Peyer's patch (tissue), 4 donors: Measurements from ENCODE around the gene KCNN4. TPM values are rescaled to one million over a fixed set of nuclear protein-coding genes. Genes with fewer than 3 reads are reported as not detected.
"Not testable (repeated sequence)": the region's sequence is repeated elsewhere in the genome, so short reads cannot be mapped to it uniquely, and the experiment has no call there.

ENCODE experiments used
- DNase-seq, 3 donors: peaks; one replicate each; pipeline ENCODE4 v3.0.0-alpha.2; 2017 to 2019
- H3K27ac ChIP-seq, 4 donors: fragments of 200-600 bp; sonication (generic); one replicate each; pipeline ENCODE4 v1.5.1; 2016 to 2019
- H3K27me3 ChIP-seq, 2 donors: fragments of 200-600 bp; sonication (generic); one replicate each; pipeline ENCODE4 v1.5.1; 2019
- H3K36me3 ChIP-seq, 3 donors: fragments of 200-600 bp; sonication (generic); one replicate each; pipeline ENCODE4 v1.5.1; 2016 to 2019
- H3K4me1 ChIP-seq, 4 donors: fragments of 200-600 bp; sonication (generic); one replicate each; pipeline ENCODE4 v1.5.1; 2016 to 2019
- H3K4me3 ChIP-seq, 4 donors: fragments of 200-600 bp; sonication (generic); 1 replicate in 3 of 4; 2 replicates in 1 of 4; pipeline ENCODE4 v1.5.1; 2016 to 2019; ENCODE audit warnings: mild to moderate bottlenecking in 1 of 4
- H3K9me3 ChIP-seq, 4 donors: fragments of 200-600 bp; sonication (generic); one replicate each; pipeline ENCODE4 v1.5.1; 2016 to 2019; ENCODE audit warnings: mild to moderate bottlenecking in 1 of 4
- POLR2A ChIP-seq, 2 donors: fragments of 450-650 bp; IDR thresholded peaks; one replicate each; pipeline ENCODE4 v1.5.1; 2017; ENCODE audit warnings: antibody characterized with exemption in 2 of 2, mild to moderate bottlenecking in 2 of 2, moderate library complexity in 2 of 2
- total RNA-seq, 4 donors: library from RNA; depleted of rRNA; stranded (reverse); fragments of >200 nt; gene quantifications; one replicate each; pipeline ENCODE4 v1.1.0, GENCODE V29; 2016
- TF ChIP-seq, protein P1 (sequence below), 6 experiments: fragments of 450-650 bp in 4 of 6; fragments of 200-600 bp in 2 of 6; sonication (generic) in 1 of 6; IDR thresholded peaks; one replicate each; pipeline ENCODE4 v1.5.1; 2017 to 2019; ENCODE audit warnings: antibody characterized with exemption in 6 of 6, mild to moderate bottlenecking in 3 of 6, moderate library complexity in 1 of 6

Gene KCNN4
- 10 to 100 TPM in 3 of 4 donors, 1 to 10 TPM in 1; 5.1 to 54.5 (median 33.1) TPM for total RNA-seq

DNA sequence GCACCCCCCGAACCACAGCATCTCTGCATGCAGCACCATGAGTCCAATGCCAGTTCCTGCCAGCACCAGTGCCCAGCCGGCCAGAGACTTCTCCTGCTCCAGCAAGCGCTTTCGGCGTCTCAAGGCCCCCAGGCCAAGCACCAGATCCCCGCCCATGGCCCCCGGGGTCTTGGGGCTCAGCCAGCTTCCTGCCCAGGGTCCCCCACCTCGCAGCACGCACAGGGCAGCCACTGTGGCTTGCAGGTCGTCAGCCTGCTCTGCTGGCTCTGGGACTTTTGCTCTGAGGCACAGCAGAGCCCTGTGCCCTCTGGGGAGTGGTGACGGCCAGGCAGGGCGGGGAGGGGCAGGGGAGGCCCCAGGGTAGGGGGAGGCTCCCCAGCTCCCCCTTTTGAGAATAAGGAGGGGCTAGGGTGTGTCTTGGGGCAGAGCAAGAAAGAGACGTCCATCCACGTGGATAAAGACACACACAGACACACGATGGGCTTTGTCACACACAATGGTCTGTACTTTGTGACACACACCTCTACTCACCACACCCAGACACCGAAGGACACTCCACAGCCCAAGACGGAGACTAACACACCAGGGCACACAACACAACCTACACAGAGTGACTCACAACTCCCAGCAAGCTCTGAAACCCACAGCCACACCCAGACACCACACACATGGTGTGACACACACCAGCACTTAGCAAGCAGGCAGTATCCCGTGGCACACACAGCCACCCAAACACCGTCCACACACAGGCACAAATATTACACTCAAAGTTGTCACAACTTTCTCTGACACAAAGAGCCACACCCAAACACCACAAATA is at the start of gene KCNN4:
Gene KCNN4, minus strand, starts transcription at position 268 of the 820 bp plus-strand sequence. Its CDS starts 112 bp downstream, at position 156.
- no peaks in the 10 kb centered on the region for H3K9me3 ChIP-seq
- TF ChIP-seq, protein P1, sequence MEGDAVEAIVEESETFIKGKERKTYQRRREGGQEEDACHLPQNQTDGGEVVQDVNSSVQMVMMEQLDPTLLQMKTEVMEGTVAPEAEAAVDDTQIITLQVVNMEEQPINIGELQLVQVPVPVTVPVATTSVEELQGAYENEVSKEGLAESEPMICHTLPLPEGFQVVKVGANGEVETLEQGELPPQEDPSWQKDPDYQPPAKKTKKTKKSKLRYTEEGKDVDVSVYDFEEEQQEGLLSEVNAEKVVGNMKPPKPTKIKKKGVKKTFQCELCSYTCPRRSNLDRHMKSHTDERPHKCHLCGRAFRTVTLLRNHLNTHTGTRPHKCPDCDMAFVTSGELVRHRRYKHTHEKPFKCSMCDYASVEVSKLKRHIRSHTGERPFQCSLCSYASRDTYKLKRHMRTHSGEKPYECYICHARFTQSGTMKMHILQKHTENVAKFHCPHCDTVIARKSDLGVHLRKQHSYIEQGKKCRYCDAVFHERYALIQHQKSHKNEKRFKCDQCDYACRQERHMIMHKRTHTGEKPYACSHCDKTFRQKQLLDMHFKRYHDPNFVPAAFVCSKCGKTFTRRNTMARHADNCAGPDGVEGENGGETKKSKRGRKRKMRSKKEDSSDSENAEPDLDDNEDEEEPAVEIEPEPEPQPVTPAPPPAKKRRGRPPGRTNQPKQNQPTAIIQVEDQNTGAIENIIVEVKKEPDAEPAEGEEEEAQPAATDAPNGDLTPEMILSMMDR (IDR thresholded peaks at IDR 0.05), result no peak
- TF ChIP-seq POLR2A (IDR thresholded peaks at IDR 0.05), result peak; percentile 46 to 84
- peak within 1 kb of the TSS; percentile 42 to 56 (median 48) for H3K4me3 ChIP-seq
- H3K4me1 ChIP-seq, result peaks cover 4 to 61% (median 19%) of the 10 kb centered on the region in 4 donors
- H3K27ac ChIP-seq, result peak within 1 kb of the TSS; percentile 70 to 93 (median 80)
- peak; percentile 80 to 88 (median 86) for DNase-seq
- no peaks in the 10 kb centered on the region for H3K36me3 ChIP-seq
- no peaks in the 10 kb centered on the region for H3K27me3 ChIP-seq

DNA sequence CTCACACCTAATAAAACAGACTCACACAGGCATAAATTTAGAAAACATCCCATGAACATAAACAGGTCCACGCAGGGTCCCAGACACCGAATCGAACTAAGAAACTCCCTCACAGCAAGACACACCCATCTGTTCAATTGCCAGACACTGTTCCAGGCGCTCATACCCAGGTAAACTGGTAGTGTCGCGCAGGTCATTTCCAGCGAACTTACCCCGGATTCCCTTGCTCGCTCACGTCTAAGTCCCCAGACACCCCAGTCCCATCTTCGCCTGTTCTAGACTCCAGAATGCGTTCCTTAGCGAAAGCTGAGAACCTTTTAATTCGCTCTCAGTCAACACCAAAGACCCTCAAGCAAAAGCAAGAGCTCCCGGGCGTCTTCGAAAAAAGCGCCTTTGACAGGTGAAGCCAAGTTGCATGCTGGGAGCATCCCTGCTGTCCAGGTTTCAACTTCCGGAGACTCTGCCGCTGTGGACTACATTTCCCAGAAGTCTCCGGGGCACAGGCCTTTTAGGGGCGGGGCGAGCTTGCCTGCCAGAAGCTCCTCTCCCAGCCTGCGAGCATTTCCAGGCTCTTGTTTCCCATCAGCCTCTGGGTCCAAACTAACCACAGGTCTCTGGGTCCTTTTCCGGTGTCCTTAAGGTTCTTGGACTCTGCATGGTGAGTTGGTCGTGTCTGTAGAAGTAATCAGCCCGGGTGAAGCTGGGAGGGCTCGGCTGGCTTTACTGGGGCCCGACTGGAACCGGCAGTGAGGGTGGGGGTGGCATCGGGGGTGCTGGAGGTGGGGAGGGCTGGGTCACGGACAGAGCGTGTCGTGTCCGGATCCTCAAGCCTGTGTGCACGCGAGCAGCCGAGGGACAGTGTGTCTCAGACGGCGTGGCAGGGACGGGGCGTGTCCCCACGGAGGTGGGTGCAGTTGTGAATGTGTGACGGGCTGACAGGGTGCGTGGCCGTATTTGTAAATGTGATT is 46.3 kb upstream of the KCNN4 start, which contains the start of gene ZNF283:
Gene ZNF283, plus strand, starts transcription at position 535 of the 968 bp plus-strand sequence. CDS start 6,184 bp downstream, outside the sequence.
- peaks cover 0 to 2% (median 0%) of the 10 kb centered on the region in 4 donors for H3K9me3 ChIP-seq
- no peak for TF ChIP-seq POLR2A (IDR thresholded peaks at IDR 0.05)
- TF ChIP-seq, protein P1 (IDR thresholded peaks at IDR 0.05), result no peak
- peaks cover 0 to 36% (median 0%) of the 10 kb centered on the region in 3 donors for H3K36me3 ChIP-seq
- H3K27me3 ChIP-seq, result no peaks in the 10 kb centered on the region
- peak within 1 kb of the TSS; percentile 53 to 82 (median 66) for H3K4me3 ChIP-seq
- peak; percentile 86 to 96 (median 91) for DNase-seq
- peak within 1 kb of the TSS; percentile 28 to 79 (median 69) for H3K27ac ChIP-seq
- peaks cover 0 to 4% (median 2%) of the 10 kb centered on the region in 4 donors for H3K4me1 ChIP-seq

DNA sequence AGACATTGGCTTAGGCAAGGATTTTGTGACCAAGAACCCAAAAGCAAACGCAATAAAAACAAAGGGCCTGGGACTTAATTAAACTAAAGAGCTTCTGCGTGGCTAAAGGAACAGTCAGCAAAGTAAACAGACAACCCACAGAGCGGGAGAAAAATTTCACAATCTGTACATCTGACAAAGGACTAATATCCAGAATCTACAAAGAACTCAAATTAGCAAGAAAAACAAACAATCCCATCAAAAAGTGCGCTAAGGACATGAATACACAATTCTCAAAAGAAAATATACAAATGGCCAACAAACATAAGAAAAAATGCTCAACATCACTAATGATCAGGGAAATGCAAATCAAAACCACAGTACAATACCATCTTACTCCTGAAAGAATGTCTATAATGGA is 43.8 kb upstream of the KCNN4 start:
- Histone ChIP-seq H3K4me1 (peaks cover 0 to 11% (median 2%) of the 10 kb centered on the region in 4 donors), H3K36me3 (peaks cover 0 to 11% (median 0%) of the 10 kb centered on the region in 3 donors)
- not testable (repeated sequence) for H3K27me3 ChIP-seq, H3K4me3 ChIP-seq, H3K27ac ChIP-seq, DNase-seq, H3K9me3 ChIP-seq

DNA sequence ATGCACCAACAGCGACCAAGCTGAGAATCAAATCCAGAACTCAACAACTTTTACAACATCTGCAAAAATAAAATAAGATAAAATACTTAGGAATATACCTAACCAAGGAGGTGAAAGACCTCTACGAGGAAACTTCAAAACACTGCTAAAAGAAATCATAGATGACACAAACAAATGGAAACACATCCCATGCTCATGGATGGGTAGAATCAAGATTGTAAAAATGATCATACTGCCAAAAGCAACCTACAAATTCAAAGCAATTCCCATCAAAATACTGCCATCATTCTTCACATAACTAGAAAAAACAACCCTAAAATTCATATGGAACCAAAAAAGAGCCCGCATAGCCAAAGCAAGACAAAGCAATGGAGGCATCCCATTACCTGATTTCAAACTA is 43.1 kb upstream of the KCNN4 start:
- not testable (repeated sequence) for H3K4me3 ChIP-seq, H3K9me3 ChIP-seq, H3K27me3 ChIP-seq, H3K36me3 ChIP-seq, H3K27ac ChIP-seq, DNase-seq
- H3K4me1 ChIP-seq, result peaks cover 0 to 11% (median 2%) of the 10 kb centered on the region in 4 donors

DNA sequence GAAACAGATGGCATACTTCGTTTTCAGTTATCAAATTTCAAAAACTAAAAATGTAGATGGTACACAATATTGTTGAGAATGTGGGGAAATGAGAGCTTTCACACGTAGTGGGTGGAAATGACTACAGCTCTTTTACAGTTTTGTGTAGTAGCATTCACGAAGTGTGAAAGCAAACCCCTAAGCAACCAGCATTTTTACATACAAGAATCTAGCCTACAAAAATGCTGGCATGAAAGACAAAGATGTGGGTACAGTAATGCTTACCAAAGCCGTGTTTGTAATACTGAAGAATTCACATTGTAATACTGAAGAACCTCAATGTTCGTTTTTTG is 40.1 kb upstream of the KCNN4 start:
- peak overlapping the region in 3 of 4 donors; percentile 33 to 48 (median 43) for H3K4me3 ChIP-seq
- DNase-seq, result no peak

More for the DNA sequence above, 40.1 kb upstream of the KCNN4 start:
- H3K4me1 ChIP-seq, result peaks cover 0 to 7% (median 0%) of the 10 kb centered on the region in 4 donors
- no peak overlapping the region for H3K27ac ChIP-seq
- no peaks in the 10 kb centered on the region for H3K27me3 ChIP-seq
- no peak for TF ChIP-seq POLR2A (IDR thresholded peaks at IDR 0.05)
- TF ChIP-seq, protein P1 (IDR thresholded peaks at IDR 0.05), result no peak
- H3K36me3 ChIP-seq, result no peaks in the 10 kb centered on the region
- no peaks in the 10 kb centered on the region for H3K9me3 ChIP-seq
